GM11168 (cell line): Measurements from ENCODE around the gene DLX4.

Experiments used
- in situ Hi-C: fragments of 300-500 bp; cut with MboI; formaldehyde crosslinking; loops from one replicate; pipeline ENCODE4 v1.12.0; 2022; ENCODE audit warnings: low sequenced_read_pairs; ENCODE audit not compliant: unreplicated experiment

The DLX4 gene

DNA sequence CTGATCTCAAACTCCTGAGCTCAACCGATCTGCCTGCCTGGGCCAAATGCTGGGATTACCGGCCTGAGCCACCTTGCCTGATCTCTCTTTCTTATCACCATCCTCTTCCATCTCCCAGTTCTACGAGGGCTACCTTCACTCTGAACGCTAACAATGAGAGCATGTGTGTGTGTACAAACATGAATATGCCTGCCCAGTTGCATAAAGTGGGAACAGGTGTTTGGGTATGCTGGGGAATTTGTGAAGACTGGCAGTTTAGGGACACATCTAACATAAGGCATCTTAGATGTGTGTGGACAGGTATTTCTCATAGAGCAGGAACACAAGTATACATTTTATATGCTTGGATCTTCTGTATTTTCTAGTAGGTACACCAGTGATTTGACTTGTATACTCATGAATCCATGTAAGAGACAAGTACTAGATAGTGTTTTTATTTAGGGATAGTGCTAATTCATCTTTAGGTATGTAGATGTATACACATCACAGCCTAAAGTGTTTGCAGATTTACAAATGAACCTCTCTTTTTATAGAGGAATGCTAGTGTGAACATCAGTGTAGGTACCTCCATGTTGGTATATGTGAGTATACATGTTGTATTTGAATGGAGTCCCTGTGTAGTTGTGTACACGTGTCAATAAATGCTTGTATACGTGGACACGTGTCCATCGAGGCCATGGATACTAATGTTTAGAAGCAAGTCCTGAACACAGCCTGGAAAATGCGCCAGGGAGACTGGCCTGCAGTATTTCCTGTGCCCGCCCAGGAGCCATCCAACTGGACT is 1.2 kb upstream of the DLX4 start:
- in situ Hi-C loops: no loop called here

DNA sequence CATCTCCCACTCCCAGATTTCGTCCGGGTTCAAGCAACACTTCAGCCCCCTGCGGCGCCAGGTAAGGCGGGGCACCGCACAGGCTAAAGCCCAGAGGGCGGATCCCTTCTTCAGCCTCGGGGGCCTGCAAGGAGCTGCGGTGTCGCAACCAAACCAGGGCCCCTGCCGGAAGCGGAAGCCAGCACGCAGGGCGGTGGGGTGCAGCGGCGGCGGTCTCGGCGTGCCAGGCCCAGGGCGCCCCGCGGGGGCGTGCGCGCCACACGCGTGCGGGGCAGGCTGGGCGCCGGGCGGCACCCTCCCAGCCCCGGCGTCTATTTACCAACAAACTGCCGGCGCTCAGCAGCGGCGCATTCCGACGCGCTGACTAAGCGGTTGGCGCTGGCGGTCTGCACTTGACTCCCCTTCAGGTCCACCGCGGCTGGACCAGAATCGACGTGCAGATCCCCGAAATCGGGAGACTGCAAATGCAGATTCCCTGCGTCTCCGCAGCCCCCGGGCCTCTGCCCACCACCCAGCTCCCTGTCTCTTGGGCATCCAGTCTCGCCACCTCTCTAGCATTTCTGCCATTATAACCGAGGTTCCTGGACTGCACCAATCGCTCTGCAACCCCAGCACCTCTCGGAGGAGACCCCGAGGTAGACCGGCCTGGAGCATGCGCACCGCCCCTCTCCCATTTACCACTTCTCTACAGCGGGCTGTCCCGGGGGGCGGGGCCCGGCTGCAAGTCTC is 421 bp upstream of the DLX4 start:
- in situ Hi-C loops: no loop called here

DNA sequence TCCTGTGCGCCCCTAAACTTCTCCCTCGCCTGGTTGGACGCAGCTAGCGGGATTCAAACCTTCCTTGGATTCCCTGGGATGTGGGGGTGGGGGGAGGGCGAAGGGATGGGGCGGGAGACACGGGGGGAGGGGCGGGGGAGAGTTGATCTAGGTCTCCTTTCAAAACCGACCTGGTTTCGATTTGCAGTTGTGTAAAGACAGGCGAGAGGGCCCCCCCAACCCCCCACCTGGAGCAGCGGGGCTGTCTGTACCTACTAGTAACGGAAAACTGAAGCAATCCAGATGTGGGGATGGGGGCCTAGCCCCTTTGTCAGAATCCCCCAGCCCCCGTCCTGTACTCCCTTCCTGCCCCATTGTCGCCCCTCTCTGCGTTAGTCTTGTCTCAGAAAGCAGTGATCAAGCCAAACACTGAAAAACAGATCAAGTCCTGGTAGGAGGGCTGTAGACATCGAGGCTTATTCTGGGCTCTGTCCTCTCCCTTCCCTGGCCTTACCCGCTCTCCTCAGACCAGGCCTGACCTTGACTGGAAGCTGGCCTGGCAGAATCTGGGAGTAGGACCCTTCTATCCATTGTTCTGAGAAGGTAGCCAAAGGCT is 902 bp downstream of the DLX4 start:
- in situ Hi-C loops: no loop called here

DNA sequence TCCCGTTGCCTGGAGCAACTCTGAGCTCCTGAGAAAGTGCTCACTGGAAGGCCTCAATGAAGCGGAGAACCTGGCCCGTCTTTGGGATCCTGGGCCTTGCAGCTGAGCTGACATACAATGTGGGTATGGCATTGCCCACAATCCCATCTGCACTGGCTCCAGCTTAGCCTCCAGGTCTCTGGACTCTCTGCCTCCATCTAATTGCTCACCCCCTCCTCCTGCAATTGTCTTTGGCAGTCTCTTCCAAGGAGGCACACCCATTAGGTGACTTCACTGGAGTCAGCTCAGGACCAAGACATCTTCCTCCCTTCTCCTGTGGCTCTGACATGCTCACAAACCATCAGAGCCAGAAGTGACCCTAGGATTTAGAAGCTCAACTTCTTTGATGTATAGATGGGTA is 1.5 kb downstream of the DLX4 start:
- in situ Hi-C loops: no loop called here

DNA sequence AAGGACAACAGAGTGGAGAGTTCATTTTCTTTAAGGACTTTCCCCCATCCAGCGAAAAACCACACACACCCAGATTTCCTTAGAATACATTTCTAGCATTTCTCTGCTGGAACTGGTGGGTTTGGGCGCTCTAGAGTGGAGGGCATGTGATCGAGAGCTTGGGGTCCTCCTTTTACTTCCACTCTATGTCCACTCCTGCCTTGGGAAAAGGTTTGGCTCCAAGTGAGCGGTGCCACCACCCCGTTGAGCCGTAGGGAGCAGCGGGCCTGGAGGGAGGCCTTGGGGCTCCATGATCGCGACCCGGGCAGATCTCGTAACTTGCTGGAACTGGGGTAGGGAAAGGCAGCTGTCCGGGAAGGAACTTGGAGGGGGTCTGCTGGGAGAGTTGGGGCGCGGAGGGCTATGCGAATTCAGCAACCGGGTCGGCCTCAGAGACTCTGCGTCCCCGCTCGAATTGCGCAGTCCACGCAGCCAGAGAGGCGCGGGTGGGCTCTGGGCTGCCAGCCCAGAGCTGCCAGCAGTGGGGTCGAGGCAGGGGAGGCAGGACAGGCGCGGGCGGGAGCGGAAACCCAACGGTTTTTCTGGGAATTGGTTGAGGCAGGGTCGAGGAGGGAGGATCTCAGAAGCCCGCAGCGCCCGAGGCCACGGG is 2.3 kb downstream of the DLX4 start:
- in situ Hi-C loops: no loop called here

DNA sequence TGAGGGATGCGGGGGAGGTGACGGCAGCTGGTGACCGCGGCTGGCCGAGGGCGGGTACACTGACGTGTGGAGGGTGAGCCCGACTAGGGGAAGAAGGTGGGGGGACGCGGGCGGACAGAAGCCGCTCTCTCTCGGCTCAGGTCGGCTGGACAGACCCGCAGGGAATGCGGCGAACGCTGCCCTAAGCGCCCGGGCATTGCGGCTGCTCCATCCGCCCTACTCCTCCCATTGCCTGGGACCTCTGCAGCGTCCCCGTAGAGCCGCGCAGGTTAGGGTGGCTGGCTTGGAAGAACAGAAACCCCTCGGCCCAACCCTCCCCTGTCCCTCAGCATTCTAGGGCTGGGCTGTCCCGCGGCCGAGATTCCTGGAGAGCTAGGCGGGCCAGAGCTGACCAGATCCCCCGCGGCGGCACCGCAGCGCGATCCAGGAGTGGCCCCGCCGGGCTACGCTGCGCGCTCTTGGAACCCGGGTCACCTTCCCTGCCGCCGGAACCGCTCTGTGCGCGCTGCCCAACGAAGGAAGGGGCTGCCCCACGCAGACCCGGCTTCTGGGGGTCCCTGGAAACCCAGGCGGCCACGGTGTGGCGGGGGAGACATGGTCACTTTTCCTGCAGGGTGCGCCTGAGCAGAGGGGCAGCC is 3.0 kb downstream of the DLX4 start:
- in situ Hi-C loops: no loop called here

DNA sequence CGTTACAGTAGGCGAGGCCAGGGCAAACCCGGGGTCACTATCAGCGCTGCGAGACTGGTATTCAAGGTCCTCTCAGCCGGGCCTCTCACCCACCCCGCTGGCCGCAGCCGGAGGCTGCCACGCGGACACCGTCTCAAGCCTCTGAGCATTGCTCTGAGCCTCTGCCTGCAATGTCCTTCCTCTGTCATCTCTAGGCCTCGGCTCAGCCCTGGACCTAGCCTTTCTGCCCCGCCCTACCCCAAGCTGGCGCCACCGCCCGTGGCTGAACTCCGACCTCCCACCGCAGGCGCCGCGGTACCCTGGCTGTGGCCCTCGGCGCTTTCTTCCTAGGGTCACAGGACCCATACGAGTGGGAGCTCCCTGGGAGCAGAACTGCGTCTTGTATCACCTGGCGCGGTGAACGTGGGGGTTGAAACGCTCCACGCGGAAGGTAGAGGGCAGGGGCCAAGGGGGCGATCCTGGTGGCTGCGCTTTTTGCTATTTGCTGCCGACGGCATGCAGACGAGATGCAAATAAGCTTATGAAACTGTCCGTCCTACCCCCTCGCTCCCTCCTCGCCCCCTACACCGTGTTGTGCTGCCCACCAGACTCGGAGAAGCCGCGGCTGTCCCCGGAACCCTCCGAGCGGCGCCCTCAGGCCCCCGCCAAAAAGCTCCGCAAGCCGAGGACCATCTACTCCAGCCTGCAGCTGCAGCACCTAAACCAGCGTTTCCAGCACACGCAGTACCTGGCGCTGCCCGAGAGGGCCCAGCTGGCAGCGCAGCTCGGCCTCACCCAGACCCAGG is 3.7 kb downstream of the DLX4 start:
- in situ Hi-C loops: no loop called here

DNA sequence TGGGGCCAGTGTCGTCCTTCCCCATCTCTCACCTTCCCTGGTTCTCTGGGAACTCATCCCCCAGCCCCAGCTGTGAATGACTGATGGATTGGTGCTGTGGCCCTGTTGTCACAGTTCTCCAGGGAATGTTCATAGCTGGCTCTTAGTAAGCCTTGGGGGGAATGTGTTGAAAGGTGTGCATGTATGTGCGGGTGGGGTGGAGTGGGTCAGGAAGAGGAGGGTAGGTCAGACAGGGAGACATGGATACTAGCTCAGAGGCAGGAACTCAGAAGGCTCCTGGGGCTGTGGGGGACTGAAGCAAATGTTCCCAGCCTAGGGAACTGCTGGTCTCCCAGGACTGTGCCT is 4.3 kb downstream of the DLX4 start:
- in situ Hi-C loops: no loop called here

DNA sequence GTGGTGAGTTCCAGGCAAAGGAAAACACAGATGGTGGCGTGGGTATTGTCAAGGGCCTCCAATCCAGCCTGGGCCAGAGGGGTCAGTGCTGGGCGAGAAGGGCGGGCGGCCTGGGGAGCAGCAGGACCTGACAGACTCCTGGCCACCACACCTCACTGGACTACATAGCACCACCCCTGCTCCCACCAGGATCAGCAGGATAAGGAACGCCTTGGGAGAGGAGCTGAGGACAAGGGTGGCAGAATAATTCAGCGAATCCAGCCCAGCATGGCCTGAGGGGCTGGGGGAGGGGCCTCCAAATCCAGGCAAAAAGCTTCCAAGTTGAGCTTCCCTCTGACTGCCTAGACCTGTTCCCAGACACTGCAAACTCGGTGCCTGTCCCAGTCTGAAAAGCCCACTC is 6.5 kb downstream of the DLX4 start:
- in situ Hi-C loops: loop anchor here (5.0 to 25.0 kb wide), 2 partner anchors 113 to 413 kb away; no protein-coding TSS in a partner anchor

DNA sequence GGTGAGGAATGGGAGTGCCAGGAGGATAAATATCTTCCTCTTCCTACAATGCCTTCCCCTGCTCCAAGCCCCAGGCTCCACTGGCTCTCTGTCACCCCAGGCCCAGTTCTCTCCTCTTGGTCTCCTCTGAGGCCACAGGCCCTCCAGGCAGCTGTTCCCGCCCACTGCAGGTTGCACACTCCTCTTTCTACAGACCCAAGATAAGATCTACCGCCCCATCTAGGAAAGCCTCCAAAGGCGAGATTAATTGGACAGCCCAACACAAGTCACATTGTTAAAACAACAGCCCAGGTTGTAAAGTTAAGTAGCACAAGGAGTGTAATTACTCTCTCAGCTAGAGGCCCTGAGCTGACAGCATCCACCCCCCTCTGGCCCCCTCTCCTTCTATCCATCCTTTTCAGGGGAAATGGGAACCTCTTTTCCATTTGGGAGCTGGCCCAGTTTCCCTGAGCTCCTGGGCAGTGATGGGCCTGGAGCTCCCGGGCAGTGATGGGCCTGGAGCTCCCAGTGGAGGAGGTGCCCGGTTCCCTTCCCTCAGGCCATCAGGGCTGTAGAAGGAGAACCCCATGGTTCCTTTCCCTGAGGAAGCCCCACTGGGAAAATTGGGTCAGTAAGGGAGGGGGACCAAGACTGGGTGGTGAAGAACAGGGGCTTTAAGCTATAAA is 7.3 kb downstream of the DLX4 start:
- in situ Hi-C loops: loop anchor here (5.0 to 25.0 kb wide), 2 partner anchors 114 to 414 kb away; no protein-coding TSS in a partner anchor

DNA sequence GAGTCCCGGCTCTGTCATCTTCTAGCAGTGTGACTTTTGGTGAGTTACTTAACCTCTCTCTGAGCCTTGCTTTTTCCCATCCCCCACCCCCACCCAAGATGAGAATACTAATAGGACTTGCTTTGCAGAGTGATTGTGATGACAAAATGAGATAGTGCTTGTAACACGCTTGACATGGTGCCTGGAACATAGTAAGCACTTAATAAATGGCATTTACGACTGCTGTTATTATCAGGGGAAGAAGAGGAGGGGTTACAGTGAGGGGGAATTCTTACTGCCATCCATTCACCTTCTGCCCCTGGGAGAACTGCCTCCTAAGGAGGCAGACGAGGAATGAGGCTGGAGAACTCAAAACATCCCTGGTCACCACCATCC is 7.8 kb downstream of the DLX4 start:
- in situ Hi-C loops: loop anchor here (5.0 to 25.0 kb wide), 2 partner anchors 115 to 415 kb away; no protein-coding TSS in a partner anchor

DNA sequence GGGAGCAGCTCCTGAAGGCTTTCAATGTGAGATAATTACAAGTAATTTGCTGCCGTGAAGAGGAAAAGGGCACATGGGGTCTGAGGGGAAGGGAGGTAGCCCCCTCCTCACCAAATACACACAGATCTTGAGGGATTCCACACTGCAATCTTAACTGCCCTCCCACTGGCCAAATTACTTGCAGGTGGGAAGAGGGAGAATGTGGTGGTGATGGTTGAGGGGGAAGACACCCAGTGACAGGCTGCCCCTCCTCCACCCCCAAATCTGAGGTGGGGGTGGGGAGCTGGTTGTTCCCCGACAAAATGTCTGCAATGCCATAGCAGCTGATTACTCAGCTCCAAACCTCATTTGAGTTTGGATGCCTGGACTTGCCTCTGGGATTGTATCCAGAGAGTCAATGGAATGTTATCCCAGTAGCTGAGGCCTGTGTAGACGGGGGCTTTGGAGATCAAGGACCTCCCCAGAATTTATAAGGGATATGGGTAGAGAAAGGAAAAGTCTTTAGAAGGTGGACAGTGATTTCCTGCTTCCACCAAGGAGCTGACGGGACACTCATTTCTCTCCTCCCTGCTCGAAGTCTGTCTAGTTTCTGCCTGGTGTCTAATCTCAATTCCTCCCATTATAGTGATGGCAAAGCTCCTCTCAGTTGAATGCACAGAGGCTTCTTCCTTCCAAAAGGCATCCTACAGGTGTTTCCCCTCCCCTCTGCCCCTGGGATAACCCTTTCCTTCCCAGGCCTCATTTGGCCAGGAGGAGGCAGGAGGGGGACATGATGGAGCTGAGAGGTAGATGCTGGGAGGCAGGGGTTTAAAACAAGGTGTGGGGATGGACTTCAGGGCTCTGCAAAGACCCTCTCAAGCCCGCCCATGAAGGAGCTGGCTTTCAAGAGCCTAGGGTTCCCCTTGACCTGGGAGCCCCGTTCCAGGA is 8.7 kb downstream of the DLX4 start:
- in situ Hi-C loops: loop anchor here (5.0 to 25.0 kb wide), 2 partner anchors 115 to 415 kb away; no protein-coding TSS in a partner anchor

DNA sequence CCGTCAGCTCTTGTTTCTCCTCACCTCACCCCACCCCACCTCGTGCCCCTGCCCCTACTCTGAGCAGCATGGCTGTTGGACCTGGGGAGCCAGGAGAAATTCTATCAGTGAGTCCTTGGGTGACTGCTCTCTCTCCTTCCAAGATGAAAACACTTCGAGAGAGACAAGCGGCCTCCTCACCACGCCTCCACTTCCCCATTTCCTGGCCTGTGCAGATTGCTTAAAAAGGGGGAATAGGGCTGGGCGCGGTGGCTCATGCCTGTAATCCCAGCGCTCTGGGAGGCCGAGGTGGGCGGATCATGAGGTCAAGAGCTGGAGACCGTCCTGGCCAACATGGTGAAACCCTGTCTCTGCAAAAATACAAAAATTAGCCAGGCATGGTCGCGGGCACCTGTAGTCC is 9.5 kb downstream of the DLX4 start:
- in situ Hi-C loops: loop anchor here (5.0 to 25.0 kb wide), 2 partner anchors 116 to 416 kb away; no protein-coding TSS in a partner anchor

DNA sequence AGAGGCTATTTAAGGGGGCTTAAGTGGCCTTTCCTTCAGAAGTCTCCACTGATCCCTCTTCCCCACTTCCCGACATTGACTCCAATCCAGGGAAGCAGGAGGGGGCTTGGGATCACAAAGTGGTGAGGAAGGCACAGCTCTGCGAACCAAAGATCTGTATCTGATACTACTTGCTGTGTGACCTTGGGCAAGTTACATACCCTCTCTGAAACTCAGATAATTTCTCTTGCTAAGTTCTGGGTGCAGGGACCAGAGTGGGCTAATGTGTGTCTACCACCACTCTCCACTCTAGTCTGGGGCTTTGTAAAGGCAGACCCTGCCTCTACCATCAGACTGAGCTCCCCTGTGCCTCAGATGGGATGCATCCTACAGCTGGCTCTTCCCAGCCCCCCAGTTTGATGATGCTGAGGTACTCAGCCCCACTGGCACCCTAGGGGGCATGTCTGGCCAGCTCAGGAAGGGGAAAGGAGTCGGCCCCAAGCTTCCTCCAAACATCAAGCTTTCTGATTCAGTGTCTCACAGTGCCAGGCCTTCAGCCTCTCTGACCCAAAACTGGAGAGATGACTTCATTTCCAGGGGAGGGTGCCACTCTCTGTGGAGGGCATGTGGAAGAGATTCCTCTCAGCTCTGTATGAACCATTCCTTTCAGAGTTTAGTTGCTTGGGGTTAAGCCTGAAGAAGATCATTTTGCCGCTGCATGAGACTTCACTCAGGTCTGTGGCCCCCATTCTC is 10.9 kb downstream of the DLX4 start:
- in situ Hi-C loops: loop anchor here (5.0 to 25.0 kb wide), 2 partner anchors 118 to 418 kb away; no protein-coding TSS in a partner anchor

DNA sequence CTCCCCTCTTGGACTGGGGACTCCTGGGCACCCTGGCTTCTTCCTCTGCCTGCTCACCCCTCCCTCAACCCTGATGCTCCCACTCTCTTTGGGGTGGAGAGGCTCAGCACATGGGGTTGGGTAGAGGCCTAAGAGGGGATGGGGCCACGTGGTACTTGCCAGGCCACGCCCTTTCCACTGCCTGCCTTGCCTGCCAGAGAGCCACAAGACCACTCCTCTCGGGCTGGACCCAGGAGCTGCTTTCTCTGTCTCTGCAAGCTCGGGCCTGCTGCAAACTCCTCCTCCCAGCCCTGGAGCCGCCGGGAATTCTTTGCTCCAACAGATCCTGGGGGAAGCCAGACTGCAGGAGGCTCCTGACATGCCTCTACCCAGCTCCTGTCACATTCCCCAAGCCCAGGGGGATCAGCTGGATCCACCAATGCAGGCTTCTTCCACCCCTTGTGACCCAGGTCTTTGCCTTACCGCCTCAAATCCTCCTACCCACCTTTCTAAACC is 11.8 kb downstream of the DLX4 start:
- in situ Hi-C loops: loop anchor here (25.0 kb wide), 1 partner anchor 418 kb away; no protein-coding TSS in a partner anchor

DNA sequence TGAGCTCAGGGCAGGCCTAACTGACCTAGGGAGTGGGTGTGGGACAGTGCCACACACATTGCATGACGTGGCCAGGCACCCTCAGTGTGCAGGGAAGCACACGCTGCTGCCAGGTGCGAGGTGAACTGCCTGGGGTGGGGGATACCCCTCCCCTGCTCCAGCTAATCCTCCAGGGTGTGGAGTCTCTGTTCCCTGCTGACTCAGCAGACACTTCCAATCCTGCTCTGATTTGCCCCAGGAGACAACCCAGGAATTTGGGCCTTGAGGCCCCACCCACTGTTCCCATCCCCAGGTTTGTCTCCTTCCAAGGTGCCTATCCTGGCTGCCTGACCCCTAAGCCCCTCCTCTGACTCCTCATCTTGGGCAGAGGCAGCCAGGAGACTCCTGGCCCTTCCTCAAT is 15.3 kb downstream of the DLX4 start:
- in situ Hi-C loops: loop anchor here (25.0 kb wide), 1 partner anchor 422 kb away; no protein-coding TSS in a partner anchor

DNA sequence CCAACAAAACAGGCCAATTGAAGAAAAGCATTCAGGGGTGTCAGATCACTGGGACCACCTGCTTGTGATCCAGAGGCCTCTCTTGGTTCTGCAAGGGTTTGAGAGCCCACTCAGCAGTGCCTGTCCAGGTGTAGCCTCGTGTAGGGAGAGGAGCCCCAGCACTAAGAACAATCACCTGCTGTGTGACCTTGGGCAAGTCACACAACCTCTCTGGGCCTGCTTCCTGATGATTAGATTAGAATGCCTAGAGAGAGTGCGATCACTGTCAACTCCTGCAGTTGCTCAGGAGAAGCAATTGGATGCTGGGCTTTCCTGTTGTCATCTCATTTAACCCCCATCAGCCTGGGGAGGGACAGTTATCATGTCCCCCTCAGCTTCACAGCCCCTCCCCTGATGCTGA is 15.8 kb downstream of the DLX4 start:
- in situ Hi-C loops: loop anchor here (25.0 kb wide), 1 partner anchor 422 kb away; no protein-coding TSS in a partner anchor
